Caco-2 (cell line): Measurements from ENCODE around the gene RPRML. TPM values are rescaled to one million over a fixed set of nuclear protein-coding genes. Genes with fewer than 3 reads are reported as not detected.

Source experiments
- BruUV-seq: library from RNA; stranded (reverse); fragments of 400-500 nt; replicated peaks from 2 replicates; lab custom pipeline; 2021; lab: Mats Ljungman, UMichigan
- CTCF ChIA-PET: fragments of 300-600 bp; sonication (Branson Sonifier 250); formaldehyde crosslinking; loops from one replicate; lab custom pipeline; 2022; ENCODE audit warnings: antibody characterized with exemption; lab: Charles Lee
- POLR2A ChIA-PET: fragments of 300-600 bp; sonication (Branson Sonifier 250); formaldehyde crosslinking; loops from one replicate; lab custom pipeline; 2022; ENCODE audit warnings: antibody characterized with exemption; lab: Charles Lee
- DNase-seq, 2 experiments: peaks; one replicate each; pipeline versions ENCODE4 v3.0.0 to v3.0.0-alpha.2; 2020 to 2022
- H3K27me3 ChIP-seq: replicated peaks from 2 replicates; pipeline ENCODE4 v1.6.0; 2011; ENCODE audit warnings: low read length; ENCODE audit not compliant: control insufficient read depth, insufficient read depth
- H3K36me3 ChIP-seq: 2 replicates; pipeline ENCODE4 v1.5.1; 2011; ENCODE audit warnings: low read length; ENCODE audit not compliant: control insufficient read depth, insufficient read depth
- H3K4me1 ChIP-seq: fragments of 250-450 bp; sonication (Bioruptor Pico); 2 replicates; pipeline ENCODE4 v1.5.1; 2020; ENCODE audit warnings: mild to moderate bottlenecking
- H3K4me3 ChIP-seq: 2 replicates; pipeline ENCODE4 v1.5.1; 2011; ENCODE audit warnings: low read depth, mild to moderate bottlenecking, control low read depth, low read length
- H3K9me3 ChIP-seq: fragments of 250-450 bp; sonication (Bioruptor Pico); 2 replicates; pipeline ENCODE4 v1.5.1; 2020; ENCODE audit warnings: mild to moderate bottlenecking, moderate library complexity
- H3K27ac Mint-ChIP-seq: one replicate; pipeline ENCODE4 v1.8.0; 2022; ENCODE audit warnings: mixed read lengths; ENCODE audit not compliant: unreplicated experiment
- H3K27me3 Mint-ChIP-seq: one replicate; pipeline ENCODE4 v1.8.0; 2022; ENCODE audit warnings: mixed read lengths; ENCODE audit not compliant: insufficient read depth, unreplicated experiment
- H3K36me3 Mint-ChIP-seq: one replicate; pipeline ENCODE4 v1.8.0; 2022; ENCODE audit warnings: mild to moderate bottlenecking, mixed read lengths; ENCODE audit not compliant: insufficient read depth, unreplicated experiment
- H3K4me1 Mint-ChIP-seq: one replicate; pipeline ENCODE4 v1.8.0; 2022; ENCODE audit warnings: low read depth, mixed read lengths; ENCODE audit not compliant: unreplicated experiment
- H3K4me3 Mint-ChIP-seq: one replicate; pipeline ENCODE4 v1.8.0; 2022; ENCODE audit warnings: mild to moderate bottlenecking, moderate library complexity, mixed read lengths; ENCODE audit not compliant: unreplicated experiment
- H3K9me3 Mint-ChIP-seq: one replicate; pipeline ENCODE4 v1.8.0; 2022; ENCODE audit warnings: mixed read lengths; ENCODE audit not compliant: unreplicated experiment
- CTCF ChIP-seq, 2 experiments: fragments of 200-600 bp in 1 of 2; IDR thresholded peaks; 1 replicate in 1 of 2; 2 replicates in 1 of 2; pipeline versions ENCODE4 v1.5.1 to v1.8.0; 2011 to 2022; ENCODE audit warnings: antibody characterized with exemption in 1 of 2, control low read depth in 1 of 2, inconsistent platforms in 1 of 2, low read depth in 1 of 2, low read length in 1 of 2, mild to moderate bottlenecking in 1 of 2, moderate library complexity in 1 of 2; ENCODE audit not compliant: insufficient read depth in 1 of 2, severe bottlenecking in 1 of 2, unreplicated experiment in 1 of 2
- intact Hi-C: fragments of 100-400 bp; cut with micrococcal nuclease; formaldehyde crosslinking; loops from one replicate; pipeline ENCODE4 v1.10.0; 2022; ENCODE audit not compliant: unreplicated experiment
- total RNA-seq: library from RNA; stranded (reverse); gene quantifications from 2 replicates; pipeline ENCODE4 v1.2.3, GENCODE V29; 2022

RPRML gene
- total RNA-seq, 1 experiment from 2014 or later = not detected

- no TSS peak for BruUV-seq
- Mint-ChIP-seq H3K9me3 (no peaks in the 10 kb centered on the region), H3K4me1 (peaks cover 17% of the 10 kb centered on the region), H3K4me3 (peak overlapping the region; percentile 3), H3K27ac (no peak overlapping the region), H3K36me3 (peaks cover 63% of the 10 kb centered on the region), H3K27me3 (peaks cover 2% of the 10 kb centered on the region)
- TF ChIP-seq CTCF (IDR thresholded peaks at IDR 0.05; ENCODE audit: insufficient read depth in 1 of 2, low read depth in 1 of 2, low read length in 1 of 2, severe bottlenecking in 1 of 2, unreplicated experiment in 1 of 2) = no peak
- Histone ChIP-seq H3K4me1 (peaks cover 18% of the 10 kb centered on the region), H3K27me3 (no peaks in the 10 kb centered on the region), H3K9me3 (no peaks in the 10 kb centered on the region), H3K4me3 (no peak overlapping the region), H3K36me3 (peaks cover 3% of the 10 kb centered on the region)
- POLR2A ChIA-PET = no interaction called here
- DNase-seq = peak; percentile 44 to 51
- intact Hi-C loops = loop anchor here (5.0 kb wide), 1 partner anchor 93 kb away; the partner anchor contains the start of gene WNT9B
- CTCF ChIA-PET = no interaction called here
Observed at GRCh38 chr17:46944931-46945330, 34.1 kb downstream of the RPRML start.

GRCh38 chr17:46943501-46944393 is 35.3 kb downstream of the RPRML start:
- POLR2A ChIA-PET = no interaction called here

More at GRCh38 chr17:46943501-46944393, 35.3 kb downstream of the RPRML start:
- CTCF ChIA-PET = interaction anchor here (0.6 to 2.0 kb wide), 2 partner anchors 57 to 79 kb away, joined by 3 to 11 read pairs; no protein-coding TSS in a partner anchor
- Mint-ChIP-seq H3K4me1 (peaks cover 17% of the 10 kb centered on the region), H3K9me3 (no peaks in the 10 kb centered on the region), H3K36me3 (peaks cover 73% of the 10 kb centered on the region), H3K27me3 (no peaks in the 10 kb centered on the region), H3K4me3 (no peak overlapping the region), H3K27ac (peak overlapping the region; percentile 51)
- peaks cover 18% of the 10 kb centered on the region for H3K4me1 ChIP-seq
- H3K36me3 ChIP-seq = peaks cover 4% of the 10 kb centered on the region
- no peak overlapping the region for H3K4me3 ChIP-seq
- DNase-seq = no peak
- no TSS peak for BruUV-seq
- H3K9me3 ChIP-seq = no peaks in the 10 kb centered on the region
- intact Hi-C loops = loop anchor here (5.0 kb wide), 1 partner anchor 91 kb away; the partner anchor contains the start of gene WNT9B
- H3K27me3 ChIP-seq = no peaks in the 10 kb centered on the region
- no peak for TF ChIP-seq CTCF (IDR thresholded peaks at IDR 0.05; ENCODE audit: insufficient read depth in 1 of 2, low read depth in 1 of 2, low read length in 1 of 2, severe bottlenecking in 1 of 2, unreplicated experiment in 1 of 2)
